Loucy (cell line): ENCODE measurements around the gene IL4.

Source experiments
- CTCF ChIP-seq: fragments of 200-600 bp; sonication (generic); conservative IDR thresholded peaks from 2 replicates; pipeline ENCODE4 v1.5.1; 2014; ENCODE audit warnings: mild to moderate bottlenecking, antibody characterized with exemption, low read length
- EZH2phosphoT487 ChIP-seq: fragments of 200-600 bp; IDR thresholded peaks from 2 replicates; pipeline ENCODE4 v1.6.1; 2018; ENCODE audit warnings: antibody characterized with exemption, mild to moderate bottlenecking, moderate library complexity, borderline replicate concordance

DNA sequence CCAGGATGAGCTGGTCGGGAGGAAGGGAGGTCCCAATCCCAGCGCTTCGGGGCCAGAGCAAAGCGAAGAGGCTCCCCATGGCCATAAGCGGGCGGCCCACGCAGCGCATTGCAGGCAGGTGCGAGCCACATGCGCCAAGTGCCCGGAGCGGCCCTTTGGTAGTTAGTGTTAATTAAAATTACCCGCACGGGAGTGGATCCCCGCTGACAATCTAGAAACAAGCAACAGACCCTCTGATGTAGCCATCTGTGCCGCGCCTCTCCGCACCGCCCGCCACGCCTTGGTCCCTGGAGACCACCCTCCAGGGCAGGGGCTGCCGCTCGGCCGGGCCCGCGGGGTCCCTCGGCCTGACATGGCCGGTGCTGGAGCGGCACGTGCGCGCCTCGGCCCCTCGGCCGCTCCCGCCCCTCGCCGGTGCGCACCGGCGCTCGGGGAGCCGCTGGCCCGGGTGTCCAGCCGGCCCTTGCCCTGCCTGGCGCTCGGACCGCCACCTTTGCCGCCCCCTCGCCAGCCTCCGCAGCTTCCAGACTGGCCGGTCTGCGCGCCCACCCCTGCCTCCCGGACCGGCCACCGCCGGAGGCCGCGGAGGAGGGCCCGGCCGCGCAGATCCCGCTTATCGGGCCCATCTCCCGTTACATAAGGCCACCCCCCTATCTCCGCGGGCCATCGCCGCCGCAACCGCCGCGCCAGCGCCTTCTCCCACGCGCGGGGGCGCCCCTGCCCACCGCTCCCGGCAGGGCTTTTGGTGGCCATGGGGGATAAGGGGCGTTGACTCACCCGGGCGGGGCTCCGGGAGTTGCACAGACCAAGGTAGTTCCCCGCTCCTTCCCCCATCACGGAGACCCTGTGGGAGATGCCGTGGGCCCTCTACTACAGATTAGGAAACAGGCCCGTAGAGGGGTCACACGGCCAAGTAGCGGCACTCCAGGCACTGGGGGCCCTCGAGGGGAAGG lies 17.7 kb upstream of the IL4 start:
- TF ChIP-seq CTCF = no peak
- TF ChIP-seq EZH2phosphoT487 = no peak
